NCI-H2227 (cell line): ENCODE measurements around the gene KLK1.
"Not testable (repeated sequence)": the region's sequence is repeated elsewhere in the genome, so short reads cannot be mapped to it uniquely, and the experiment has no call there.

Experiments
- DNase-seq: peaks from one replicate; lab custom pipeline; 2025; ENCODE audit not compliant: unreplicated experiment; lab: John Stamatoyannopoulos, UW

Gene KLK1

GRCh38 chr19:50770164-50770563 is 53.4 kb downstream of the KLK1 start, which contains the start of gene GPR32:
Gene GPR32, plus strand, starts transcription at chr19:50770464. Its CDS starts 137 bp downstream, at chr19:50770601.
- DNase-seq, result not testable (repeated sequence)
